ENCODE data around the gene JPH4.

DNA sequence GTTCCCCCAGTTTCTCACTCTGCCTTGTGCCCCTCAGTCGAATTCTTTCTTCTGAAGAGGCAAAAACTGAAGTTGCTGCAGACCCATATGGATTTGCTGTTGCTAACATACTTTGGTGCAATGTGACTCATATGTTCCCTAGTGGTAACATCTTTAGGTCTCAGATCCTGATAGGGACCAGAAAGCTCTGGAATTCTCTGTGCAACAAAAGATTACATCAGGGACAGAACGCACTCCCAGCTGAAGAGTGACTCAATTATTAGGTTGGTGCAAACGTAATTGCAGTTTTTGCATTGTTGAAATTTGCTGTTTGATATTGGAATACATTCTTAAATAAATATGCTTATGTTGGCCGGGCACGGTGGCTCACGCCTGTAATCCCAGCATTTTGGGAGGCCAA is 49.4 kb upstream of the JPH4 start:
- TF ChIP-seq, protein P1, sequence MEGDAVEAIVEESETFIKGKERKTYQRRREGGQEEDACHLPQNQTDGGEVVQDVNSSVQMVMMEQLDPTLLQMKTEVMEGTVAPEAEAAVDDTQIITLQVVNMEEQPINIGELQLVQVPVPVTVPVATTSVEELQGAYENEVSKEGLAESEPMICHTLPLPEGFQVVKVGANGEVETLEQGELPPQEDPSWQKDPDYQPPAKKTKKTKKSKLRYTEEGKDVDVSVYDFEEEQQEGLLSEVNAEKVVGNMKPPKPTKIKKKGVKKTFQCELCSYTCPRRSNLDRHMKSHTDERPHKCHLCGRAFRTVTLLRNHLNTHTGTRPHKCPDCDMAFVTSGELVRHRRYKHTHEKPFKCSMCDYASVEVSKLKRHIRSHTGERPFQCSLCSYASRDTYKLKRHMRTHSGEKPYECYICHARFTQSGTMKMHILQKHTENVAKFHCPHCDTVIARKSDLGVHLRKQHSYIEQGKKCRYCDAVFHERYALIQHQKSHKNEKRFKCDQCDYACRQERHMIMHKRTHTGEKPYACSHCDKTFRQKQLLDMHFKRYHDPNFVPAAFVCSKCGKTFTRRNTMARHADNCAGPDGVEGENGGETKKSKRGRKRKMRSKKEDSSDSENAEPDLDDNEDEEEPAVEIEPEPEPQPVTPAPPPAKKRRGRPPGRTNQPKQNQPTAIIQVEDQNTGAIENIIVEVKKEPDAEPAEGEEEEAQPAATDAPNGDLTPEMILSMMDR (conservative IDR thresholded peaks at IDR 0.05; ENCODE audit: low read length) = no peak
- TF ChIP-seq EZH2phosphoT487 (IDR thresholded peaks at IDR 0.05; ENCODE audit: borderline replicate concordance, low read depth, low read length) = no peak

Data from OCI-LY7 (cell line).